ENCODE data around the gene HSF2BP. TPM values are rescaled to one million over a fixed set of nuclear protein-coding genes. Genes with fewer than 3 reads are reported as not detected.

Gene HSF2BP
- polyA plus RNA-seq, 1 of the 3 experiments (the other 2 are of a cell fraction): 1.1 TPM

DNA sequence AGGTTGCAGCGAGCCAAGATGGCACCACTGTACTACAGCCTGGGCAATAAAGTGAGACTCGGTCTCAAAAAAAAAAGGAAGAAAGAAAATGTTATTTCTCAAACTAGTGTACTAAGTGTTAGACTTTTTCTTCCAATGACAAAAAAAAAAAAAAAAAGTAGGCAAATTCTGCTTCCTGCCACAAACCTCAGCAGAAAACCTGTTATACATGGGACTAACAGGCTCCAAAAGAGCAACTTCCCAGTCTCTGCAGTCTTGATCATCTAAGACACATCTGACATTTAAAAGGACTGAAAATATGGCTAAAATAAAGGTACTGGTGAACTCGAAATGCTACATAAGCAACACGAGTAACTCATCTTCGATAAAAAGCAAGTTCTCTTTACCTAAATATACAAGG, 59.6 kb downstream of the HSF2BP start:
- peak overlapping the region; percentile 57 for H3K9ac ChIP-seq
- no peaks in the 10 kb centered on the region for H3K9me3 ChIP-seq
- H2AFZ ChIP-seq (ENCODE audit: low read depth): no peak overlapping the region
- peaks cover 33% of the 10 kb centered on the region for H3F3A ChIP-seq (replicated peaks; ENCODE audit: insufficient read depth)
- ChIA-PET CTCF (interaction anchor here (1.6 kb wide), 1 partner anchor 11 kb away, joined by 5 read pairs; no protein-coding TSS in a partner anchor), POLR2A (no interaction called here)
- peaks cover 23 to 31% of the 10 kb centered on the region in 2 experiments; a peak in 3 of 4 replicates for H3K4me1 ChIP-seq (ENCODE audit: control insufficient read depth in 1 of 2, insufficient read depth in 2 of 2, low read depth in 1 of 2, low read length in 1 of 2)
- H3K9me2 ChIP-seq: no peaks in the 10 kb centered on the region
- no peaks in the 10 kb centered on the region; the same call in 1 of the 2 replicates for H3K79me2 ChIP-seq (ENCODE audit: insufficient read depth)
- H4K20me1 ChIP-seq (ENCODE audit: insufficient read depth): no peaks in the 10 kb centered on the region
- H3K36me3 ChIP-seq (replicated peaks in 1 of 2; ENCODE audit: control insufficient read depth in 1 of 2, insufficient read depth in 2 of 2, low read length in 1 of 2): no peaks in the 10 kb centered on the region
- no peaks in the 10 kb centered on the region for H3K27me3 ChIP-seq (ENCODE audit: insufficient read depth)
- peak overlapping the region; percentile 72 to 89; a peak in 3 of 4 replicates for H3K27ac ChIP-seq (ENCODE audit: low read depth in 2 of 2, low read length in 1 of 2)
- no peak overlapping the region for H3K4me3 ChIP-seq (ENCODE audit: low read depth in 2 of 2, low read length in 1 of 2)
- DNase-seq: no peak
- peak overlapping the region; percentile 55; the same call in 1 of the 2 replicates for H3K4me2 ChIP-seq
- 91% methylated on average over 5 of the region's 5 CpGs for WGBS (ENCODE audit: low lambda C conversion rate)
- no peak for TF ChIP-seq RAD21 (IDR thresholded peaks at IDR 0.05; ENCODE audit: low read length)
- TF ChIP-seq NRF1 (IDR thresholded peaks at IDR 0.05; ENCODE audit: low read depth, low read length): no peak
- TF ChIP-seq ELF1 (IDR thresholded peaks at IDR 0.05): no peak
- TF ChIP-seq, protein P1, sequence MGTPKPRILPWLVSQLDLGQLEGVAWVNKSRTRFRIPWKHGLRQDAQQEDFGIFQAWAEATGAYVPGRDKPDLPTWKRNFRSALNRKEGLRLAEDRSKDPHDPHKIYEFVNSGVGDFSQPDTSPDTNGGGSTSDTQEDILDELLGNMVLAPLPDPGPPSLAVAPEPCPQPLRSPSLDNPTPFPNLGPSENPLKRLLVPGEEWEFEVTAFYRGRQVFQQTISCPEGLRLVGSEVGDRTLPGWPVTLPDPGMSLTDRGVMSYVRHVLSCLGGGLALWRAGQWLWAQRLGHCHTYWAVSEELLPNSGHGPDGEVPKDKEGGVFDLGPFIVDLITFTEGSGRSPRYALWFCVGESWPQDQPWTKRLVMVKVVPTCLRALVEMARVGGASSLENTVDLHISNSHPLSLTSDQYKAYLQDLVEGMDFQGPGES (IDR thresholded peaks at IDR 0.05; ENCODE audit: low read depth, low read length): no peak
- no peak for TF ChIP-seq FOXJ3 (CRISPR knock-in tag; IDR thresholded peaks at IDR 0.05)
- no peak for TF ChIP-seq EZH2phosphoT487 (IDR thresholded peaks at IDR 0.05; ENCODE audit: borderline replicate concordance, low read depth)
- no peak for TF ChIP-seq NFIC (IDR thresholded peaks at IDR 0.05; ENCODE audit: borderline replicate concordance)
- TF ChIP-seq, protein P2, sequence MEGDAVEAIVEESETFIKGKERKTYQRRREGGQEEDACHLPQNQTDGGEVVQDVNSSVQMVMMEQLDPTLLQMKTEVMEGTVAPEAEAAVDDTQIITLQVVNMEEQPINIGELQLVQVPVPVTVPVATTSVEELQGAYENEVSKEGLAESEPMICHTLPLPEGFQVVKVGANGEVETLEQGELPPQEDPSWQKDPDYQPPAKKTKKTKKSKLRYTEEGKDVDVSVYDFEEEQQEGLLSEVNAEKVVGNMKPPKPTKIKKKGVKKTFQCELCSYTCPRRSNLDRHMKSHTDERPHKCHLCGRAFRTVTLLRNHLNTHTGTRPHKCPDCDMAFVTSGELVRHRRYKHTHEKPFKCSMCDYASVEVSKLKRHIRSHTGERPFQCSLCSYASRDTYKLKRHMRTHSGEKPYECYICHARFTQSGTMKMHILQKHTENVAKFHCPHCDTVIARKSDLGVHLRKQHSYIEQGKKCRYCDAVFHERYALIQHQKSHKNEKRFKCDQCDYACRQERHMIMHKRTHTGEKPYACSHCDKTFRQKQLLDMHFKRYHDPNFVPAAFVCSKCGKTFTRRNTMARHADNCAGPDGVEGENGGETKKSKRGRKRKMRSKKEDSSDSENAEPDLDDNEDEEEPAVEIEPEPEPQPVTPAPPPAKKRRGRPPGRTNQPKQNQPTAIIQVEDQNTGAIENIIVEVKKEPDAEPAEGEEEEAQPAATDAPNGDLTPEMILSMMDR (IDR thresholded peaks at IDR 0.05): no peak
- no peak for TF ChIP-seq RFX5 (IDR thresholded peaks at IDR 0.05; ENCODE audit: low read length)
- no peak for TF ChIP-seq GATA2 (CRISPR knock-in tag; IDR thresholded peaks at IDR 0.05)
- TF ChIP-seq FOXM1 (IDR thresholded peaks at IDR 0.05; ENCODE audit: low read depth): no peak
- TF ChIP-seq EP300 (IDR thresholded peaks at IDR 0.05; ENCODE audit: borderline replicate concordance in 1 of 2, low read depth in 1 of 2, low read length in 1 of 2): no peak
- TF ChIP-seq, protein P3, sequence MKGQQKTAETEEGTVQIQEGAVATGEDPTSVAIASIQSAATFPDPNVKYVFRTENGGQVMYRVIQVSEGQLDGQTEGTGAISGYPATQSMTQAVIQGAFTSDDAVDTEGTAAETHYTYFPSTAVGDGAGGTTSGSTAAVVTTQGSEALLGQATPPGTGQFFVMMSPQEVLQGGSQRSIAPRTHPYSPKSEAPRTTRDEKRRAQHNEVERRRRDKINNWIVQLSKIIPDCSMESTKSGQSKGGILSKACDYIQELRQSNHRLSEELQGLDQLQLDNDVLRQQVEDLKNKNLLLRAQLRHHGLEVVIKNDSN (IDR thresholded peaks at IDR 0.05; ENCODE audit: borderline replicate concordance, low read depth): no peak
- no peak for TF ChIP-seq MEF2A (IDR thresholded peaks at IDR 0.05; ENCODE audit: borderline replicate concordance, low read depth)
- TF ChIP-seq SMC3 (IDR thresholded peaks at IDR 0.05; ENCODE audit: low read depth, low read length): no peak
- no peak for TF ChIP-seq TCF12 (IDR thresholded peaks at IDR 0.05)
- TF ChIP-seq, protein P4, sequence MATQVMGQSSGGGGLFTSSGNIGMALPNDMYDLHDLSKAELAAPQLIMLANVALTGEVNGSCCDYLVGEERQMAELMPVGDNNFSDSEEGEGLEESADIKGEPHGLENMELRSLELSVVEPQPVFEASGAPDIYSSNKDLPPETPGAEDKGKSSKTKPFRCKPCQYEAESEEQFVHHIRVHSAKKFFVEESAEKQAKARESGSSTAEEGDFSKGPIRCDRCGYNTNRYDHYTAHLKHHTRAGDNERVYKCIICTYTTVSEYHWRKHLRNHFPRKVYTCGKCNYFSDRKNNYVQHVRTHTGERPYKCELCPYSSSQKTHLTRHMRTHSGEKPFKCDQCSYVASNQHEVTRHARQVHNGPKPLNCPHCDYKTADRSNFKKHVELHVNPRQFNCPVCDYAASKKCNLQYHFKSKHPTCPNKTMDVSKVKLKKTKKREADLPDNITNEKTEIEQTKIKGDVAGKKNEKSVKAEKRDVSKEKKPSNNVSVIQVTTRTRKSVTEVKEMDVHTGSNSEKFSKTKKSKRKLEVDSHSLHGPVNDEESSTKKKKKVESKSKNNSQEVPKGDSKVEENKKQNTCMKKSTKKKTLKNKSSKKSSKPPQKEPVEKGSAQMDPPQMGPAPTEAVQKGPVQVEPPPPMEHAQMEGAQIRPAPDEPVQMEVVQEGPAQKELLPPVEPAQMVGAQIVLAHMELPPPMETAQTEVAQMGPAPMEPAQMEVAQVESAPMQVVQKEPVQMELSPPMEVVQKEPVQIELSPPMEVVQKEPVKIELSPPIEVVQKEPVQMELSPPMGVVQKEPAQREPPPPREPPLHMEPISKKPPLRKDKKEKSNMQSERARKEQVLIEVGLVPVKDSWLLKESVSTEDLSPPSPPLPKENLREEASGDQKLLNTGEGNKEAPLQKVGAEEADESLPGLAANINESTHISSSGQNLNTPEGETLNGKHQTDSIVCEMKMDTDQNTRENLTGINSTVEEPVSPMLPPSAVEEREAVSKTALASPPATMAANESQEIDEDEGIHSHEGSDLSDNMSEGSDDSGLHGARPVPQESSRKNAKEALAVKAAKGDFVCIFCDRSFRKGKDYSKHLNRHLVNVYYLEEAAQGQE (IDR thresholded peaks at IDR 0.05; ENCODE audit: low read depth, low read length): no peak
